H9 (cell line): Measurements from ENCODE around the gene LRRC8E. TPM values are rescaled to one million over a fixed set of nuclear protein-coding genes. Genes with fewer than 3 reads are reported as not detected.

Source experiments
- DNase-seq: peaks from one replicate; pipeline ENCODE4 v3.0.0-alpha.2; 2017
- H2AFZ ChIP-seq: one replicate; pipeline ENCODE4 v1.6.1; 2013; ENCODE audit warnings: mild to moderate bottlenecking, low read length, control low read depth, moderate library complexity
- H2AK5ac ChIP-seq: 2 replicates; pipeline ENCODE4 v1.6.1; 2013; ENCODE audit warnings: low read length, control low read depth, mixed read lengths; ENCODE audit not compliant: insufficient read length
- H2BK120ac ChIP-seq: one replicate; pipeline ENCODE4 v1.6.1; 2013; ENCODE audit warnings: low read depth, mild to moderate bottlenecking, low read length, control low read depth, inconsistent platforms; ENCODE audit not compliant: poor library complexity, severe bottlenecking
- H2BK12ac ChIP-seq: 2 replicates; pipeline ENCODE4 v1.6.1; 2013; ENCODE audit warnings: low read length, control low read depth, mixed read lengths, low read depth; ENCODE audit not compliant: insufficient read length
- H2BK15ac ChIP-seq: 2 replicates; pipeline ENCODE4 v1.6.1; 2013; ENCODE audit warnings: low read depth, low read length, control low read depth
- H2BK20ac ChIP-seq: one replicate; pipeline ENCODE4 v1.6.1; 2013; ENCODE audit warnings: low read depth, mild to moderate bottlenecking, low read length, control low read depth, inconsistent platforms; ENCODE audit not compliant: poor library complexity, severe bottlenecking
- H2BK5ac ChIP-seq: 2 replicates; pipeline ENCODE4 v1.6.1; 2013; ENCODE audit warnings: low read length, control low read depth, mixed read lengths; ENCODE audit not compliant: insufficient read length
- H3K14ac ChIP-seq: 2 replicates; pipeline ENCODE4 v1.6.1; 2013; ENCODE audit warnings: low read length, control low read depth; ENCODE audit not compliant: insufficient read depth
- H3K18ac ChIP-seq: 2 replicates; pipeline ENCODE4 v1.6.1; 2013; ENCODE audit warnings: low read depth, mild to moderate bottlenecking, mixed read lengths, low read length, control low read depth; ENCODE audit not compliant: insufficient read length
- H3K23ac ChIP-seq: 2 replicates; pipeline ENCODE4 v1.6.1; 2013; ENCODE audit warnings: low read length, control low read depth, mixed read lengths, low read depth; ENCODE audit not compliant: insufficient read length
- H3K23me2 ChIP-seq: 2 replicates; pipeline ENCODE4 v1.6.1; 2013; ENCODE audit warnings: low read depth, mild to moderate bottlenecking, mixed read lengths, low read length, control low read depth; ENCODE audit not compliant: insufficient read length, poor library complexity, severe bottlenecking
- H3K27ac ChIP-seq: 2 replicates; pipeline ENCODE4 v1.5.1; 2013; ENCODE audit warnings: low read length, control low read depth, mixed read lengths, low read depth; ENCODE audit not compliant: insufficient read length
- H3K27me3 ChIP-seq: 2 replicates; pipeline ENCODE4 v1.6.1; 2013; ENCODE audit warnings: low read length, control low read depth, inconsistent platforms; ENCODE audit not compliant: insufficient read depth
- H3K4ac ChIP-seq: 2 replicates; pipeline ENCODE4 v1.6.1; 2013; ENCODE audit warnings: low read depth, mild to moderate bottlenecking, control low read depth, inconsistent platforms, low read length, moderate library complexity
- H3K4me1 ChIP-seq: 2 replicates; pipeline ENCODE4 v1.6.1; 2013; ENCODE audit warnings: low read length, control low read depth, inconsistent platforms; ENCODE audit not compliant: insufficient read depth
- H3K4me2 ChIP-seq: 2 replicates; pipeline ENCODE4 v1.6.1; 2013; ENCODE audit warnings: low read length, control low read depth, mixed read lengths; ENCODE audit not compliant: insufficient read length, insufficient read depth
- H3K56ac ChIP-seq: 2 replicates; pipeline ENCODE4 v1.6.1; 2013; ENCODE audit warnings: low read depth, mild to moderate bottlenecking, mixed read lengths, low read length, control low read depth; ENCODE audit not compliant: insufficient read length
- H3K79me1 ChIP-seq: 2 replicates; pipeline ENCODE4 v1.6.1; 2013; ENCODE audit warnings: low read depth, mild to moderate bottlenecking, moderate library complexity, low read length, control low read depth, inconsistent platforms; ENCODE audit not compliant: insufficient read depth, poor library complexity, severe bottlenecking
- H3K79me2 ChIP-seq: 2 replicates; pipeline ENCODE4 v1.6.1; 2013; ENCODE audit warnings: low read length, control low read depth, inconsistent platforms; ENCODE audit not compliant: insufficient read depth
- H3K9ac ChIP-seq: 2 replicates; pipeline ENCODE4 v1.6.1; 2013; ENCODE audit warnings: low read length, control low read depth, mixed read lengths; ENCODE audit not compliant: insufficient read length; ENCODE audit errors: extremely low read depth
- H3K9me3 ChIP-seq: one replicate; pipeline ENCODE4 v1.6.1; 2013; ENCODE audit warnings: low read depth, low read length, inconsistent platforms; ENCODE audit not compliant: control insufficient read depth
- H3T11ph ChIP-seq: one replicate; pipeline ENCODE4 v1.6.1; 2013; ENCODE audit warnings: mild to moderate bottlenecking, low read length, control low read depth, inconsistent platforms
- H4K20me1 ChIP-seq: one replicate; pipeline ENCODE4 v1.6.1; 2013; ENCODE audit not compliant: control insufficient read depth, insufficient read length, insufficient read depth
- H4K5ac ChIP-seq: 2 replicates; pipeline ENCODE4 v1.6.1; 2013; ENCODE audit warnings: low read depth, mild to moderate bottlenecking, mixed read lengths, low read length, control low read depth; ENCODE audit not compliant: insufficient read length
- H4K8ac ChIP-seq: replicated peaks from 2 replicates; pipeline ENCODE4 v1.6.1; 2013; ENCODE audit warnings: low read length, control low read depth, mixed read lengths, low read depth; ENCODE audit not compliant: insufficient read length
- H4K91ac ChIP-seq: 2 replicates; pipeline ENCODE4 v1.6.1; 2013; ENCODE audit warnings: low read depth, mild to moderate bottlenecking, moderate library complexity, mixed read lengths, low read length, control low read depth; ENCODE audit not compliant: insufficient read length
- H3K27ac Mint-ChIP-seq, 3 experiments: 2 replicates in 2 of 3; 3 replicates in 1 of 3; pipeline ENCODE4 v1.8.0; 2020 to 2021; ENCODE audit warnings: mixed read lengths in 3 of 3, mild to moderate bottlenecking in 1 of 3, moderate library complexity in 1 of 3
- H3K27me3 Mint-ChIP-seq: 2 replicates; pipeline ENCODE4 v1.8.0; 2021; ENCODE audit warnings: low read depth, mild to moderate bottlenecking, moderate library complexity, mixed read lengths
- H3K36me3 Mint-ChIP-seq, 3 experiments: 2 replicates in 2 of 3; 3 replicates in 1 of 3; pipeline ENCODE4 v1.8.0; 2020 to 2021; ENCODE audit warnings: low read depth in 3 of 3, mixed read lengths in 3 of 3; ENCODE audit not compliant: insufficient read depth in 1 of 3
- H3K4me1 Mint-ChIP-seq, 2 experiments: 2 replicates each; pipeline ENCODE4 v1.8.0; 2020; ENCODE audit warnings: mixed read lengths in 2 of 2
- H3K4me3 Mint-ChIP-seq, 2 experiments: 2 replicates in 1 of 2; 3 replicates in 1 of 2; pipeline ENCODE4 v1.8.0; 2020 to 2021; ENCODE audit warnings: mild to moderate bottlenecking in 2 of 2, mixed read lengths in 2 of 2, moderate library complexity in 1 of 2
- H3K9me3 Mint-ChIP-seq, 2 experiments: 2 replicates in 1 of 2; 3 replicates in 1 of 2; pipeline ENCODE4 v1.8.0; 2020; ENCODE audit warnings: mild to moderate bottlenecking in 2 of 2, mixed read lengths in 2 of 2, moderate library complexity in 1 of 2
- WGBS: extraction: QIAGEN DNeasy Blood & Tissue Kit; methylation state at CpG from one replicate; pipeline ENCODE4 v1.1.7; 2013; ENCODE audit warnings: missing lambda C conversion rate, low lambda C conversion rate, mixed read lengths; ENCODE audit not compliant: insufficient read length; ENCODE audit errors: extremely low coverage; 5-methylcytosine and 5-hydroxymethylcytosine counted together
- total RNA-seq: library from RNA; stranded (reverse); gene quantifications from 2 replicates; pipeline ENCODE4 v1.2.1, GENCODE V29; 2021
- TF ChIP-seq, protein P1 (sequence below): fragments of 200-600 bp; sonication (generic); conservative IDR thresholded peaks from 3 replicates; pipeline ENCODE4 v1.8.0; 2021; ENCODE audit warnings: antibody characterized with exemption, mild to moderate bottlenecking

LRRC8E gene
- total RNA-seq, 1 experiment from 2014 or later: 4.8 TPM

DNA sequence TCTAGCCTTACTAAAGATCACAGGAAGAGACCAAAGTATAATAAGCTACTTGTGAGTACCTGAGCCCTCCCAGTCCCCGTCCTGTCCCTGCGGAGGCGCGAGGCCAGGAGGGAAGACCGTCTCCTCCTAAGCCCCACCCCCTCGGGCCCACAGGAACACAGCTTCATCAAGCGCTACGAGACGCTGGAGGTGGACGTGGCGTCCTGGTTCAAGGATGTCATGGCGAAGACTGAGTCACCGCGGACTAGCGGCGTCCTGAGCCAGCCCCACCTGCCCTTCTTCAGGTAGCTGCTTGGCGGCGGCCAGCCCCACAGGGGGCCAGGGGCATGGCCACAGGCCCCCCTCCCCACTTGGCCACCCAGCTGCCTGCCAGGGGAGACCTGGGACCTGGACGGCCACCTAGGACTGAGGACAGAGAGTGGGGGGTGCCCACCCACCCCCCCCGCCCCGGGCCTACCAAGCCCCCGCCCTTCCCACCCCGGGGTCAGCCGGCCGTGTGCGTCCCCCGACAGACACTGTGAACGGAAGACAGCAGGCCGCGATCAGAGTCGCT, 23.9 kb downstream of the LRRC8E start:
- Histone ChIP-seq H3K56ac (no peak overlapping the region), H4K91ac (no peak overlapping the region), H3K27ac (no peak overlapping the region), H2BK15ac (no peak overlapping the region), H3K27me3 (peaks cover 13% of the 10 kb centered on the region; the same call in 1 of the 2 replicates), H4K5ac (no peak overlapping the region), H3K4ac (no peak overlapping the region), H3K4me1 (no peaks in the 10 kb centered on the region), H2BK120ac (no peak overlapping the region), H3K23ac (no peak overlapping the region), H3K79me2 (no peaks in the 10 kb centered on the region), H3T11ph (no peak overlapping the region), H2BK5ac (no peak overlapping the region), H2BK12ac (no peak overlapping the region), H4K8ac (no peak overlapping the region), H3K14ac (no peak overlapping the region), H2BK20ac (no peak overlapping the region), H2AFZ (no peak overlapping the region), H2AK5ac (no peak overlapping the region), H3K9ac (no peak overlapping the region), H4K20me1 (no peaks in the 10 kb centered on the region), H3K9me3 (no peaks in the 10 kb centered on the region), H3K23me2 (peaks cover 6% of the 10 kb centered on the region), H3K4me2 (no peak overlapping the region), H3K18ac (no peak overlapping the region), H3K79me1 (no peaks in the 10 kb centered on the region)
- Mint-ChIP-seq H3K36me3 (peaks cover 13 to 28% (median 24%) of the 10 kb centered on the region in 3 experiments; a peak in 6 of 7 replicates), H3K27me3 (peaks cover 33% of the 10 kb centered on the region), H3K4me1 (peaks cover 6 to 10% of the 10 kb centered on the region in 2 experiments; a peak in 3 of 4 replicates), H3K4me3 (no peak overlapping the region), H3K9me3 (no peaks in the 10 kb centered on the region), H3K27ac (no peak overlapping the region)
- DNase-seq: no peak
- no CpG with 5 or more reads among the region's 31 CpGs for WGBS
- TF ChIP-seq, protein P1, sequence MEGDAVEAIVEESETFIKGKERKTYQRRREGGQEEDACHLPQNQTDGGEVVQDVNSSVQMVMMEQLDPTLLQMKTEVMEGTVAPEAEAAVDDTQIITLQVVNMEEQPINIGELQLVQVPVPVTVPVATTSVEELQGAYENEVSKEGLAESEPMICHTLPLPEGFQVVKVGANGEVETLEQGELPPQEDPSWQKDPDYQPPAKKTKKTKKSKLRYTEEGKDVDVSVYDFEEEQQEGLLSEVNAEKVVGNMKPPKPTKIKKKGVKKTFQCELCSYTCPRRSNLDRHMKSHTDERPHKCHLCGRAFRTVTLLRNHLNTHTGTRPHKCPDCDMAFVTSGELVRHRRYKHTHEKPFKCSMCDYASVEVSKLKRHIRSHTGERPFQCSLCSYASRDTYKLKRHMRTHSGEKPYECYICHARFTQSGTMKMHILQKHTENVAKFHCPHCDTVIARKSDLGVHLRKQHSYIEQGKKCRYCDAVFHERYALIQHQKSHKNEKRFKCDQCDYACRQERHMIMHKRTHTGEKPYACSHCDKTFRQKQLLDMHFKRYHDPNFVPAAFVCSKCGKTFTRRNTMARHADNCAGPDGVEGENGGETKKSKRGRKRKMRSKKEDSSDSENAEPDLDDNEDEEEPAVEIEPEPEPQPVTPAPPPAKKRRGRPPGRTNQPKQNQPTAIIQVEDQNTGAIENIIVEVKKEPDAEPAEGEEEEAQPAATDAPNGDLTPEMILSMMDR: no peak
